Activated T-helper 1 cell treated with anti-CD3 and anti-CD28 coated beads, Interleukin-2, amount 50 U/mL, for 16 hours (primary cell): ENCODE measurements around the gene C20orf144.

Experiments used
- DNase-seq, 2 donors: peaks; one replicate each; pipeline ENCODE4 v3.0.0-alpha.2; 2020; ENCODE audit warnings: low read depth in 1 of 2, low spot score in 1 of 2

The C20orf144 gene

DNA sequence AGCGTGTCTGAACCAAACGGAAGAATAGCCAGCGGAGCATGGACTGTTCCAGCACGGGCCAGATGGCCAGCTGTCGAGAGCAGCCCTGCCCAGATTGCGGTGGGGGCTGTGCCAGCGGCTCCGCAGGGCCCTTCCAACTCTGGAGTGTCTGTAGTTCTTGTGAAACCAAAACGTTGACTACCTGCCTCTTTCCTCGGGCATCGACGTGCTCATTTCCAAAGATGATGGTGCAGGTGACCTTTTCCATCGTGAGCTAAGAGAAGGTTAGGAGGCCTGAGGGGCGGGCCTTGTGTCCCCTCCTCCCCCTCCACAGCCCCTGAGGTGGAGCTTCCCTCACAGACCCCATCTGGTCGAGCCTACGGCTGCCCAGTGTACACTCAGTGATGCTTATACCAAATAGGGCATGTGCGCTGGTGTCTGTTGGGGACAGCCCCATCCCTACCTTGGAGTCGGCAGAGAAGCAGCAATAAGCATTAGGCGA, 12.9 kb upstream of the C20orf144 start:
- DNase-seq, result no peak

GRCh38 chr20:33650111-33650752, 11.9 kb upstream of the C20orf144 start:
- no peak for DNase-seq

- no peak for DNase-seq
Observed at GRCh38 chr20:33650753-33651561, 11.2 kb upstream of the C20orf144 start.

DNA sequence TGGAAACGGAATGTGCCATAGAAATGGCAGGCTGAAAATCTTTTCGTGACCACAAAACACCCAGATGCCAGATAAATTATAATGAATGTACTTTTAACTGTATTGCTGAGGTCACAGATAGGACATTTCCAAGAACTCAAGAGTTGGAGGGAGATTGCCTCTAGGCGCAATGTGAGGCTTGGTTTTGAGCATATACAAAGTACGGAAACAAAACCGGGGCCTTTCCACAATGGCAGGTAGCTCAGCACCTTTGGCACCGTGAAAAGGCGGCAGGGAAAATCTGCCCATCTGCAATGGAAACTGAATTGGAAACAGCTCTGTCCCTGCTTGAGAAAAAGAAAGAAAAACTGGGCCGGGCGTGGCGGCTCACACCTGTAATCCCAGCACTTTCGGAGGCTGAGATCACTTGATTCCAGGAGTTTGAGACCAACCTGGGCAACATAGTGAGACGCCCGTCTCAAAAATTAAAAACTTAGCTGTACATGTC, 10.5 kb upstream of the C20orf144 start:
- DNase-seq, result no peak

DNA sequence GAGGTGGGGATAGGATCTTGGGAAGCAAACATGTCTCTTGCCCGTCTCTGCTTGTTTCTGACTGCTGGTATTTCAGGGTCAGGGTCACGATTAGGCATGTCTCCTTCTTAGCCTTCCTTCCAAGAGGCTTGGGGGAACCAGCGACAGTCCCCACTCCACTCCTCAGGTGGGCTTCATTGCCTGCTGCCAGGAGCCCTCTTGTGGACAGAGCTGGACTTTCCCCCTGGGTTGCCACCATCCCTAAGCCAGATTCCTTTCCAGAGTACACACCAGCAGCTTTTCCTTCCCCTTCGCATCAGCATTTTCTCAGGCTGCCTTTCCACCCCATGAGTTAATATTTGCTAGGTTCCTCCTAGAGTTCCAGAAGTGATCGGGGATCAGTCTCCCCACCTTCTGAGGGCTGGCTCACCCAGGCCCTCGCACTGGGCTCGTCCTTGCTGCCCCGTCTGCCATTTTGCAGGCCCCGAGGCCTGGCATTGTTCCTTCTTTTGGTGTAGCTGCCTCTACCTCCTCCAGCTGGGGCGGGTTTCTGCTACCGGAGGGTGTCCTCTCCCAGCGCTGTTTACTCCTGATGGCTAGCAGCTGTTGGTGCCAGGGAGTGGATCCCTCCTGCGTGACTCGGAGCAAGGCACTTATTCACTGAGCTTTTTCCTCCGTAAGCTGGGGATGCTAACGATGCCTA, 8.8 kb upstream of the C20orf144 start:
- no peak for DNase-seq

- DNase-seq, result no peak
Observed at GRCh38 chr20:33653900-33654596, 8.1 kb upstream of the C20orf144 start.

GRCh38 chr20:33654680-33655161, 7.4 kb upstream of the C20orf144 start:
- no peak for DNase-seq

DNA sequence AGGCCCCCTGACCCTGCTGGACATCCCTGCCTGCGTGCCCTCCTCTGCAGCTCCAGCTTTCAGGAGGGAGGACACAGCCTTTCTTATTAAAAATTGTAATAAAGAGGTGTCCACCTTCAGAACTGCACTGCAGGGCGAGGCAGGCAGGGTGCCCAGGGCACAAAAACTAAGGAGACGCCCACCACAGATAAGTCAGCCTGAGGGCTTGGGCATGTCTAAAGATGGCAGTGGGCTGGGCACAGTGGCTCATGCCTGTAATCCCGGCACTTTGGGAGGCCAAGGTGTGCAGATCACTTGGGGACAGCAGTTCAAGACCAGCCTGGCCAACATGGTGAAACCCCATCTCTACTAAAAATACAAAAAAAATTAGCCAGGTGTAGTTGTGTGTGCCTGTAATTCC, 7.0 kb upstream of the C20orf144 start:
- DNase-seq, result no peak

DNA sequence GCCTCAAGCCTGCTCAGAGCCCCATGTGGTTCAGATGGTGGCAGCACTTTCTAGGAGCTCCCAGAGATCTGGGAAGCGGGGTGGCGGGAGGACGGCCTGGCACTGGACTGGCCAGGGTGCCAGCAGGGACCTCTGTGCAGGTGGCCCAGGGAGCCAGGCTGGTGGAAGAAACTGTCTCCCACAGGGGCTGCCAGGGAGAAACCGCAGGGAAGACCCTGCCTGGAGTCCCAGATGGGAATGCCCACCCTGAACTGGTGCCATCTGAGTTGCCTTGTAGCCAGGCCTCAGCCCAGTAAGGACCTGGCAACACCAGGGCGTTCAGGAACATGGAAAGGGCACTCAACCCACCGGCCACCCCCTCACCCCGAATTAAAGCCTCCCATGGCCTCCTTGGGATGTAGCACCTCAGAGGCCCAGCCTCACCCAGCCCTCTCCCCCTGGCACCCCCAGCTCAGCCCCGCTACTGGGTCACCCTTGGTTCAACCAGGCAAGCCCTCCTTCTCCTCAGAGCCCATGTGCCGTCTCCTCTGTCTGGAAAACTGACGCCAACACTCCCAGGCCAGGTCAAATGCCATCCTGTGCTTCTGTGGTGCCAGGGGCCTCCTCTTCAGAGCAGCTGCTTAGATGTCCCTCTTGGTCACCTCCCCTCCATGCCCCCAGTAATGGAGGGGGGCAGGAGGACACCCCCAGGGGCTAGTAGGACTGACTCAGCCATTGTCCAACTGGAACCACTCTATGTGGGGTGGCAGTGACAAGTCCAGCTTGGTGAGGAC, 5.9 kb upstream of the C20orf144 start:
- DNase-seq, result no peak

GRCh38 chr20:33656783-33657703, 5.1 kb upstream of the C20orf144 start:
- no peak for DNase-seq

GRCh38 chr20:33657704-33658095, 4.4 kb upstream of the C20orf144 start:
- no peak for DNase-seq

DNA sequence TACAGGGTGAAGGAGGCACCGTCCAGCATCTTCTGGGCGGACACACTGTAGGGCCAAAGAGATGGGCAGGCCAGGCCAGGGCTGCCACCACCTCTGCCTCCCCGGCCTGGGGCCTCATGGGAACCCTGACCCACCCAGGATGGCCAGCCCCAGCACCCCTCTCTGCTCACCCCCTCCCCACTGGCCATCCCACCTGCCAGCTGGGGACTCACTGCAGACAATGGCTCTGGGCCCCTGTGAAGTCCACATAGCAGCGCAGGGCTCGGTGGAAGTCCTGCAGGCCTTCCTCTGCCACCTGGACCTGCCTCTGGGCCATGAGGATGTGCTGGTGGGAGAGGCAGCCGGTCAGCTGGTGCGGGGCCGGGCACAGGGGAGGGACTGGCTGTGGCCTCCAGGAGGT, 3.6 kb upstream of the C20orf144 start:
- DNase-seq, result no peak

DNA sequence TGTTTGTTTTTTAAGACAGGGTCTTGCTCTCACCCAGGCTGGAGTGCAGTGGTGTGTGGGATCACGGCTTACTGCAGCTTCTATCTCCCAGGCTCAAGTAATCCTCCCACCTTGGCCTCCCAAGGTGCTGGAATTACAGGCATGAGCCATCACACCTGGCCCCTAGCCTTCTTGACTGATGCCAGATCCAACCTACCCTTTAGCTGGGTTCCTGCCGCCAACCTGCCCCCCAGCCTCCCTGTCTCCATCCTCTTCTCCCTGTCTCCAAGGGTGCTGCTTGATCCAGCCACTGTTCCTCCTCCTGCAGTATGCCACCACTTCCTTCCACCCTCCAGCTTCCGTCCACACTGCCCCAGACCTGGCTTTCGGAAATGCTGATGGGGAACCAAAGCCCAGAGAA, 3.2 kb upstream of the C20orf144 start:
- no peak for DNase-seq

GRCh38 chr20:33659341-33660034, 2.6 kb upstream of the C20orf144 start:
- DNase-seq, result no peak

- DNase-seq, result no peak
Observed at GRCh38 chr20:33660035-33660684, 2.0 kb upstream of the C20orf144 start.

DNA sequence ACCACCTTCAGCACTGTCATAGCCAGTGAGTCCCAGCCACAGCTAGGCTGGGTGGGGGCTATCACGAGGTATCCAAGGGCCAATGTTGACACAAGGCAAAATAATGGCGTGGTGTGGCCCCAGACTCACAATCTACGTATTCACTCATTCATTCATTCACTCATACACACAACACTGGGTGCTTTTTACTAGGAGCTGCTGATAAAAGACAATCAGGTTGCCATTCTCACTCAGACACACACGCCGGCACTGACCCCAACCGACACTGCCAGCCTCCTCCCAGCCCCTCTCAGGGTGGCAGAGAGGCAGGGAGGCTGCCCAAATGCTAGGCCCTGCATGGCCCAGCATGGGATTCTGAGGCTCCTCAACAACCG, 1.5 kb upstream of the C20orf144 start:
- DNase-seq, result no peak

DNA sequence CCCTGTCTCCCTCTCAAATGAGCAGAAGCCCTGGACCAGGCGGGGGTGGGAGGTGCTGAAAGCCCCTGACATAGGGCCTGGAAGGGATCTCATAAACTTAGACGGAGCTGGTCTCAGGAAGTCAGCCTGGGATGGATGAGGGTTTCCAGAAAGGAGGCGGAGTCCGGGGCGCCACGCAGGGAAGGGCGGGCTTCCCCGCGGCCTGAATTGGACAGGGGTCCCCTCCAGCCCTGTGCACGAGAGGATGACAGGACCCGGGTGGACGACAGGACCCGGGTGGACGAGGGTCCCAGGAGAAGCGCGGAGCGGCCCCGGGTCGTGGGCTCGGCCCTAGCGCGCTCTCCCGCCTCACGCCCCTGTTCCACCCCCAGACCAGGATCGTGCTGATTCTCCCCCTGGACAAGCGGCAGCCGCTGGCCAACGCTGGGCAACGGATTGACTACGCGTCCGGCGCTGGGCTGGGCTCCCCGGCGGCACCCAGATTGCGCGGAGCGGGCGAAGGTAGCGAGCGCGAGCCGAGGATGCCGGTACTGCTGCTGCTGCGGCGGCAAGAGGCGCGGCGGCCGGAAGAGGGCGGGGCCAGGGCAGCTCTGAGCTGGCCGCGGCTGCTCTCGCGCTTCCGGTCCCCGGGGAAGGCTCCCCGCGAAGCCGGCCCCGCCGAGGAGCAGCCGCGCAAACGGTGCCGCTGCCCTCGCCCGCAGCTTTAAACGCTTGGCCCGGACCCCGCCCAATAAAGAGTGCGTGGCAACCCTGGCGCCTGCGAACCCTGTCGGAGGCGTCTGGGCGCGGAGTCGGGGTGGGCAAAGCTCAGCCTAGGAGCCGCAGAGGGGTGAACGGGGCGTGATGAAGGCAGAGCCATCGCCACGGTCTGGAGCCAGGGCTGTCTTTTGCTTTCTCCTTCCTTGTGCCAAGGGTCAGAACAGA, 1.3 kb downstream of the C20orf144 start:
- peak; percentile 69 to 79 for DNase-seq
